HPDE6-E6E7 (cell line): Measurements from ENCODE around the gene ACE.
A peak's percentile ranks its signal among the peaks of the same experiment; 100 is the strongest.

Experiments
- DNase-seq: peaks from one replicate; pipeline ENCODE4 v3.0.0; 2011; ENCODE audit warnings: missing footprints; ENCODE audit errors: extremely low spot score

ACE gene

GRCh38 chr17:63476854-63477479 lies at the start of gene ACE:
ACE (plus strand) TSS chr17:63477061; CDS start chr17:63477095, 34 bp downstream.
- no peak for DNase-seq

DNA sequence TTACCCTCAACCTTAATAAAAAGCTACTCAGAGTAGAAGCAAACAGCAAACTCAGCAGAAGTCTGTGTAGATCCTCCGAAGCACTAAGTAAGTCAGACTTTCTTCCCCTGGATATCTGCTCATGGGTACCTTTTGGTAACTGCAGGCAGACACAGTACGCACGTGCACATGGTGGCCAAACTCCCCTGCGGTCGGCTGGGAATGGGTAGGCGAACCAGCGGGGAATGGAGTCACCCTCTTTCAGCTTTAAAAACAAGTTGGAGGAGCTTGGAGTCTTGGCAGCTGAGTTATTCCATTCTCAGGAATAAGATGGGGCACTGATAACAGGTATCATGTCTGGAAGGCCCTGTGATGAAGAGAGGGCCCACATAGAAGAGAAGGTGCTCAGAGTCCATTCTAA lies 47.1 kb upstream of the ACE start:
- DNase-seq = no peak

DNA sequence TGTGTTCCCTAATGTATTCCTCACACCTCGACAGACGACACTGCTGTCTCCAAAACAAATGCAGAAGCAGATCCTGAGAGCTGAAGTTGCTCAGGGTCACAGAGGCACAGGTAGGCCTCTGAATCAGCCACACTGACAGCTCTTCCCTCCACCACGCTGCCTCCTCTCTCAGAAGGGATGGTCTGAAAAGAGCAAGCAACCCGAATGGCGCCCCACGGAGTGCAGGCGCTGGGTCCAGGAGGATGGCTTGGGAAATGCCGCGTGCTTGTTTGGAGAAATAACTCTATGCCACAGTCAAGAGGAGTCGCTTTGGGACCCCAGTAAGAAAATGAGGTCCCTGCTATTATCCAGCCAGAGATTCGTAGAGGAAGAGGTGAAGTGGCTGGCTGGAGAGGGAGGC lies 46.6 kb upstream of the ACE start:
- no peak for DNase-seq

DNA sequence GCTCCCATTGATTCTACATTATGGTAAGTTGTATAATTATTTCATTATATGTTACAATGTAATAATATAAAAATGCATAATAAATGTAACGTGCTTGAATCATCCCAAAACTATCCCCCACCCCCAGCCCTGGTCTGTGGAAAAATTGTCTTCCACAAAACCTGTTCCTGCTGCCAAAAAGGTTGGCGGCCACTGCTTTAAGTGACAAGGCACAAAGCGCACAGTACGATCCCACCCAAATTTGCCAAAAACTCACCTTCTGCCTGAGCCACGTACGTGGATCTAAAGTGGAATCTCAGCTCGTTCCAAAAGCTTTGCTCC lies 45.3 kb upstream of the ACE start:
- no peak for DNase-seq

GRCh38 chr17:63431939-63432804 lies 44.7 kb upstream of the ACE start:
- no peak for DNase-seq

DNA sequence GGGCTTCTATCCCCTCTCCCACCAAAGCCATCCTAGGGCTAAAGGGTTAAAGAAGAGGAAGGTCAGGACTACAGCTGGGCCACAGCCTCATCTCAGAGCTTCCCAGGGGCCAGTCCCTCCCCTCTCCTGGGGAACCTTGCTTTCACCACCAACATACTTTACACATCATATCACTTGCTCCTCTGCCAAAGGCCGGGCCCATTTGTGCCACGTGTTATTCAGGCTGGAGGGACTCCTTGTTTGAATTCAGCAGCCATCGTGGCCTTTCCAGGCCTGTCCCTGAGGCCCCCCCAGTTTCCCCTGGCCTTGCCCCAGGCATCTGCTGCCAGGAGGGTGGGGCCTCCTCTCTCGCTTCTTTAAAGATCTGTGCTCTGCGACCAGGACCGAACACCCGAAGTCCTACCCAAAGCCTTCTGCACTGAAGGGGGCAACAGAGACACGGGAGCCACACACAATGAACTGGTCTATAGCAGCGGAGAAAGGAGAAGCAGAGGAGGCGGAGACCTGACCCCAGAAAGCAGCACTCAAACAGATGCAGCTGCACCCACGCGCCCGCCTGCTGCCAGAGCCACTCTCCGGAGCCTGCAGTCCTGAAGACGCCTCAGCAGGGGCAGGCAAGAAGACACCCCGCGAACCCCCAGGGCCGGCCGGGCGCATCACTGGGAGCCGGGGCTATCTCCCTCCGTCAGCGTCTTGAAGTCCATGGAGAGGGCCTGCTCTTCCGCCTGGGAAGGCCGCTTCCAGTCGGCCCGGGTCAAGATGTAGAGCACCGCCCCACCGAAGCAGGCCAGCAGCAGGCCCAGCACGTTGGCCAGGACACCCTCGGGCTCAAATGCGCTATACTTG lies 42.9 kb upstream of the ACE start:
- DNase-seq = no peak

DNA sequence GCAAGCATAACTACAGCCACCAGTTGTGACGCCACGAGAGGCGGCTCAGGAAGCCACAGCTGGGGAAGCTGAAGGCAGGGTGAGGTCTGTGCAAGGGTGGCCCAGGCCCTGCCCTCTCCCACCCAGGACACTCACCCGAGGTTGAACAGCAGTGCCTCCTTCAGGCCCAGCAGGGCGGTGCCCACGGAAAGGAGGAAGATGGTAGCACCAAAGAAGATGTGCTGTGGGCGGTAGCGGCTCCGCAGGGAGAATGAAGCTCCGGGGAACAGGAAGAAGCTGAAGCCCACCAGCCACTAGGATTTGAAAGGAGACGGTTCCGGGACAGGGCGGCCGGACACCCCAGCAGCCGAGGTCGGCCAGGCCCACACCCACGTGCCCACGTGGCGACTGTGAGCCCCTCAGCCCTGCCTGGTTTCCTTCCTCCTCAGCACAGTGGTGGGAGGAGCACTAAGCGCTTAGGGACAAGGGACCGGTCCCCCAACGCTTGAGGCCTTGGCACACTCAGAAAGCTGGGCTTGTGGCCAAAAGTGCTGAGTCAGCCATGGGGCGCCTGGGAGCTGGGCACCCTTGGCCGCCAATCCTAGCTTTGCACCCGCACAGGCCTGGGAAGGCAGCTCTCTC lies 41.8 kb upstream of the ACE start:
- DNase-seq = peak; percentile 64

- no peak for DNase-seq
Measured at GRCh38 chr17:63435681-63436522, 41.0 kb upstream of the ACE start.

DNA sequence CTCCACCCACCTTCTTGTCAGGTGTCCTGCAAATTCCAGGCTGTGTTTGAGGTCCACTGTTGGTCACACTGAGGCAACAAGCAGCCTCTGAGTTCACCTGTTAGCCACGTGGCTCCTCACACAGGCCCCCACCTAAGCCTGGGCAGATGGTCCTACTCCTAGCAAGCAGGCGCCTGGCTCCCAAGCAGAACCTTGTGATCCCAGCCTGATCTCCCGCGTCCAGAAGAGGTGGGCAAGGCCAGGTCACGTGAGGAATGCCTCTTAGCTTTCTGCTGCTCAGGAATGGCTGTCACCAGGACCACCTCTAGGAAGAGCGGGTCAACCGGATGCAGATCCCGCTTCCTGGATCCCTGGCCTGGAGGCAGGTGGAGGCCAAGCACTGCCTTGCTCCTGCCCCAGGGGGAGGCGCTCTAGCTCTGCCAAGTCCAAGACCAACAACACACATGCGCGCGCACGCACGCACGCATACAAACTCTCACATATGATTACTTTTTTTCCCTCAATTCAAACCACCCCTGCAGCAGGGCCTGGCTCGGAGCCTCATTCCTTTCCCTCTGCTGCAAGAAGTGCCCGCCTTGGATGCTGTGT lies 40.2 kb upstream of the ACE start:
- DNase-seq = no peak

GRCh38 chr17:63437287-63438091 lies 39.4 kb upstream of the ACE start:
- DNase-seq = no peak

GRCh38 chr17:63438092-63439051 lies 38.5 kb upstream of the ACE start:
- DNase-seq = no peak

DNA sequence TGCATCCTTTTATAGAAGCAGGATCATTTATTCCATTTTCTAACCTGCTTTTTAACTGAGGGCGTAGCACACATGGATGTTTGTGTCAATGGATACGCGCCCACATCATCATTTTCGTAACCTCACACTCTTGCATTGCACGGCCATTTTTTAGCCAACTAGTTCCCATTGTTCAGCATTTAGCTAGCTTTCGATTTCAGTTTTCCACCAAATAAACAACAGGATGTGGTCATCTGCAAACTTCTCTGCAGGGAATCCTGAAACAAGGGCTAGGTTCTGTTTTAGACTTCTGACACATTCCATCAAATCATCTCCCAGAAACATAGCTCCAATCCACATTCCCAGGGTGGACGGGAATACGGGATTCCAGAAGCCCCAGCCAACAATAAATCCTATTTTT lies 37.2 kb upstream of the ACE start:
- no peak for DNase-seq

GRCh38 chr17:63440127-63440769 lies 36.6 kb upstream of the ACE start:
- DNase-seq = no peak

GRCh38 chr17:63440770-63441335 lies 36.0 kb upstream of the ACE start:
- DNase-seq = no peak

GRCh38 chr17:63441654-63442053 lies 35.2 kb upstream of the ACE start:
- no peak for DNase-seq

GRCh38 chr17:63442074-63442473 lies 34.8 kb upstream of the ACE start:
- no peak for DNase-seq

GRCh38 chr17:63442549-63443035 lies 34.3 kb upstream of the ACE start:
- DNase-seq = no peak

GRCh38 chr17:63443053-63443452 lies 33.8 kb upstream of the ACE start:
- DNase-seq = no peak
